HEK293T (cell line): Measurements from ENCODE around the gene TNS2.
A peak's percentile ranks its signal among the peaks of the same experiment; 100 is the strongest.
"Not testable (repeated sequence)": the region's sequence is repeated elsewhere in the genome, so short reads cannot be mapped to it uniquely, and the experiment has no call there.

Source experiments
- CTCF ChIA-PET: fragments of 350-600 bp; formaldehyde crosslinking; extraction: SDS; loops from one replicate; lab custom pipeline; 2021; ENCODE audit warnings: antibody characterized with exemption, inconsistent platforms; lab: Yijun Ruan, JAX
- POLR2A ChIA-PET: fragments of 350-600 bp; formaldehyde crosslinking; extraction: SDS; loops from one replicate; lab custom pipeline; 2020; ENCODE audit warnings: antibody characterized with exemption, inconsistent platforms; lab: Yijun Ruan, JAX
- DNase-seq: peaks from one replicate; pipeline ENCODE4 v3.0.0; 2012; ENCODE audit warnings: mixed read lengths; ENCODE audit errors: extremely low spot score
- ARNT ChIP-seq: fragments of 450-650 bp; IDR thresholded peaks from 2 replicates; pipeline ENCODE4 v1.6.1; 2017; ENCODE audit warnings: mild to moderate bottlenecking
- BHLHE40 ChIP-seq: fragments of 450-650 bp; IDR thresholded peaks from 2 replicates; pipeline ENCODE4 v1.6.1; 2016; ENCODE audit warnings: mild to moderate bottlenecking, moderate library complexity, borderline replicate concordance
- CTBP1 ChIP-seq: fragments of 450-650 bp; IDR thresholded peaks from 2 replicates; pipeline ENCODE4 v1.6.1; 2016; ENCODE audit warnings: borderline replicate concordance
- ELF4 ChIP-seq: fragments of 450-650 bp; IDR thresholded peaks from 2 replicates; pipeline ENCODE4 v1.6.1; 2017; ENCODE audit warnings: antibody characterized with exemption
- FOXA1 ChIP-seq: fragments of 450-650 bp; IDR thresholded peaks from 2 replicates; pipeline ENCODE4 v1.6.1; 2016; ENCODE audit warnings: mild to moderate bottlenecking
- FOXK2 ChIP-seq: fragments of 450-650 bp; IDR thresholded peaks from 2 replicates; pipeline ENCODE4 v1.6.1; 2016; ENCODE audit warnings: mild to moderate bottlenecking
- FOXM1 ChIP-seq: fragments of 450-650 bp; IDR thresholded peaks from 2 replicates; pipeline ENCODE4 v1.6.1; 2017; ENCODE audit warnings: mild to moderate bottlenecking, borderline replicate concordance
- HDGF ChIP-seq: fragments of 450-650 bp; IDR thresholded peaks from 2 replicates; pipeline ENCODE4 v1.6.1; 2017; ENCODE audit warnings: antibody characterized with exemption, borderline replicate concordance
- L3MBTL2 ChIP-seq: fragments of 450-650 bp; conservative IDR thresholded peaks from 2 replicates; pipeline ENCODE4 v1.6.1; 2016; ENCODE audit warnings: mild to moderate bottlenecking
- LEF1 ChIP-seq: fragments of 450-650 bp; IDR thresholded peaks from 2 replicates; pipeline ENCODE4 v1.6.1; 2017; ENCODE audit warnings: mild to moderate bottlenecking, borderline replicate concordance
- NFRKB ChIP-seq: fragments of 450-650 bp; IDR thresholded peaks from 2 replicates; pipeline ENCODE4 v1.6.1; 2016; ENCODE audit warnings: mild to moderate bottlenecking, moderate library complexity
- SP1 ChIP-seq: fragments of 450-650 bp; IDR thresholded peaks from 2 replicates; pipeline ENCODE4 v1.6.1; 2017
- SUZ12 ChIP-seq: fragments of 450-650 bp; IDR thresholded peaks from 2 replicates; pipeline ENCODE4 v1.6.1; 2016; ENCODE audit warnings: mild to moderate bottlenecking
- TARDBP ChIP-seq: fragments of 450-650 bp; IDR thresholded peaks from 2 replicates; pipeline ENCODE4 v1.6.1; 2016
- ZNF384 ChIP-seq: fragments of 450-650 bp; IDR thresholded peaks from 2 replicates; pipeline ENCODE4 v1.6.1; 2016
- TF ChIP-seq, protein P1 (sequence below): fragments of 450-650 bp; IDR thresholded peaks from 2 replicates; pipeline ENCODE4 v1.6.1; 2016

TNS2 gene

DNA sequence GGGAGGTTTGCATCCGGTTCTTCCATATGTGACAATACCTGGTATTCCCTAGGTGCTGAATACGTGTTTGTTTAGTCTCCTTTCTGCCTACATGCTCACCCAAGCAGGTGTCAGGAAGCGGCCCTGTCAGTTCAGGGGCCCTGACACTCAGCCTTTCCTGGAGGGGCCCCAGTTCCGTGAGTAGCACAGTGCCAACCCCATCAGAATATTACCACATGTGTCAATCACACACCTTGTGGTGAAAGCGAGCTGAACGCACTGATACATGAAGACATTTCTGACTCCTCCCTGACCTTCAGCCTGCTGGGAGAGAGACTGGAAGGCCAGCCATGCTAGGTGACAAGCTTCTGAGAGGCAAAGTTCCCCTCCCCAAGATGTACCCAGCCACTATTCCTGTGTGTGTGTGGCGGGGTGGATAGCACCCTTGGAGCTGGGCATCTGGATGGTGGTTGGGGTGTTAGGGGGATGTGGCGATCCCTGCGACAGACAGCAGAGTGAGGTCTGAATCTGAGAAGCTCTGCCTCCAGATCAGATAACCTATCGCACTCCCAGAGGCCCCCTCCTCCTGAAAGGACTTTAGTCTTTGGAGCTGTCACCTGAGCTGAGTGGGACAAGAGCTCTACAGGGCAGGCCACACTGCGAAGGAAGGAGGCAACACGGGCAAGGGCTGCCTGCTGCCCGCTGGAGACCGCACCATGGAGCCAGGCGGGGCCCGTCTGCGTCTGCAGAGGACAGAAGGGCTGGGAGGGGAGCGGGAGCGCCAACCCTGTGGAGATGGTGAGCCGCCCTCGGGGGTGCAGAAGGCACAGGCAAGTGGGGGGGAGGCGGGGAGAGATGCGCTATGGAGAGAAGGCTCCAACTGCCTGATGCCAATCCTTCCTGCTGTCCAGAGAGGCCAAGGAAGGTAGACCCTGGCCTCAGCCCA lies 53.3 kb downstream of the TNS2 start, which contains the start of gene SOAT2:
Gene SOAT2 (plus strand): TSS at position 604 of the 925 bp plus-strand sequence. CDS start 92 bp downstream, at position 696.
- CTCF ChIA-PET = interaction anchor here (0.6 to 1.8 kb wide), 7 partner anchors 22 to 157 kb away, joined by 3 to 12 read pairs (median 4); partner anchors contain the start of gene SPRYD3
- DNase-seq = peak; percentile 4
- TF ChIP-seq SP1 (no peak), LEF1 (no peak), FOXA1 (no peak), HDGF (no peak), ELF4 (no peak), ARNT (no peak), ZNF384 (no peak), L3MBTL2 (no peak)
- POLR2A ChIA-PET = interaction anchor here (1.0 to 2.2 kb wide), 2 partner anchors 22 to 24 kb away, joined by 3 to 12 read pairs; partner anchors contain the start of gene SPRYD3

DNA sequence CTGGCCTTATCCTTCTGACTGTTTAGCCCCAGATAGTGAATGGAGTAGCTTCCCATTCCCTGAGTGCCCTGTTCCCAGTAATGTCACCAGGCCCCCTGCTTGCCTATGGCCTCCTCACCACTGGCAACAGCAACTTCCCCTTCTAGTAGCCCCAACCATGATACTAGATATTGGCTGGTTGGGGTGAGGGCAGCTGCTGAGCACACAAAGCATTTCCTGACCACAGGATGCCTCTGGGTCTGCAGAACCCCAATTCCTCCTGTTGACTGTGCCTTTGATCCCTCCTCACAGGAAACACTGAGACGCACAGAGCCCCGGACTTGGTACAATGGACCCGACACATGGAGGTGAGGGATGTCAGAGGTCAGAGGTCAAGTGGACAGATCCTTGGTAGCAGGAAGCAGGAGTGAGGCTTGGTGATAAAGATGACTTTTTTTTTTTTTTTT lies 54.0 kb downstream of the TNS2 start:
- peak; percentile 4 for DNase-seq
- CTCF ChIA-PET = interaction anchor here (0.6 to 1.8 kb wide), 5 partner anchors 23 to 55 kb away, joined by 3 to 12 read pairs (median 4); no protein-coding TSS in a partner anchor
- POLR2A ChIA-PET = interaction anchor here (2.2 kb wide), 1 partner anchor 25 kb away, joined by 12 read pairs; the partner anchor contains the start of gene SPRYD3

GRCh38 chr12:53105256-53105655 lies 55.4 kb downstream of the TNS2 start:
- CTCF ChIA-PET = no interaction called here
- POLR2A ChIA-PET = no interaction called here

More for the DNA sequence above, 54.0 kb downstream of the TNS2 start:
- TF ChIP-seq NFRKB (no peak), FOXA1 (no peak), ARNT (no peak), BHLHE40 (no peak), FOXM1 (no peak), LEF1 (no peak), SP1 (no peak), HDGF (no peak), ELF4 (no peak), L3MBTL2 (no peak), TARDBP (no peak), SUZ12 (no peak), CTBP1 (no peak), FOXK2 (no peak), ZNF384 (no peak)
- TF ChIP-seq, protein P1, sequence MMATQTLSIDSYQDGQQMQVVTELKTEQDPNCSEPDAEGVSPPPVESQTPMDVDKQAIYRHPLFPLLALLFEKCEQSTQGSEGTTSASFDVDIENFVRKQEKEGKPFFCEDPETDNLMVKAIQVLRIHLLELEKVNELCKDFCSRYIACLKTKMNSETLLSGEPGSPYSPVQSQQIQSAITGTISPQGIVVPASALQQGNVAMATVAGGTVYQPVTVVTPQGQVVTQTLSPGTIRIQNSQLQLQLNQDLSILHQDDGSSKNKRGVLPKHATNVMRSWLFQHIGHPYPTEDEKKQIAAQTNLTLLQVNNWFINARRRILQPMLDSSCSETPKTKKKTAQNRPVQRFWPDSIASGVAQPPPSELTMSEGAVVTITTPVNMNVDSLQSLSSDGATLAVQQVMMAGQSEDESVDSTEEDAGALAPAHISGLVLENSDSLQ = no peak

DNA sequence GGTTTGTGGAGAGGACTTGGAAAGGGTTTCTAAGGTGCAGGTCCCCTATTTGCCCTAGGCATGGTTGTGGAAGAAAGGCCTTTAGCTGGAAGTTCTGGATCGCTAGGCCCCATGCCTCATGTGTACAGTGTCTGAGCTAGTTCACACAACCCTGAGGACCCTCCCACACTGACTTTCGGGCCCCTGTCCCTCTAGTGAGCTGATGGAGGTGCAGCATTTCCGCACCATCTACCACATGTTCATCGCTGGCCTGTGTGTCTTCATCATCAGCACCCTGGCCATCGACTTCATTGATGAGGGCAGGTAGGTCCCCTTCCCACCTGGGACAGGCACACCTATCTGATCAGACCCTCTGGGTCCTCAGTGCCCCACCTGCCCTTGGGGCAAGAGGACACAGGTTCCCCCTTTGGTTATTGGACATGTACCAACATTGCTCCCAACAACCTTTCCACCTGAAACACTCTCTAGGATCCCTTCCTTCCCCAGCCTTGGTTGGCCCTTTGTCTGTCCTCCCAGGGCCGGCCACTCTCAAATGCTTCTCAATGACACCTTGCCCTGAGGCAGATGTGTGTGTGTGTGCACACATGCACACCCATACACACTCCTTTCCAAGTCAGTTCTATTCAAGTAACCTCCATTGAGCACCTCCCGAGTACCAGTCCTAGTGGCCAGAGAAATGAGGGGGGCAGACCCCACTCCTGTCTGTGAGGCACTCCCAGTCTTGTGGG lies 56.0 kb downstream of the TNS2 start:
- POLR2A ChIA-PET = no interaction called here
- TF ChIP-seq ELF4 = no peak
- TF ChIP-seq FOXA1 = no peak
- TF ChIP-seq FOXK2 = no peak
- TF ChIP-seq HDGF = no peak
- TF ChIP-seq ARNT = no peak
- no peak for TF ChIP-seq TARDBP
- no peak for TF ChIP-seq BHLHE40
- TF ChIP-seq, protein P1 = no peak
- no peak for TF ChIP-seq LEF1
- no peak for TF ChIP-seq CTBP1
- no peak for TF ChIP-seq NFRKB
- no peak for TF ChIP-seq ZNF384
- TF ChIP-seq FOXM1 = no peak
- no peak for TF ChIP-seq SP1
- no peak for TF ChIP-seq SUZ12
- TF ChIP-seq L3MBTL2 = no peak
- CTCF ChIA-PET = no interaction called here
- no peak for DNase-seq

More at GRCh38 chr12:53105256-53105655, 55.4 kb downstream of the TNS2 start:
- DNase-seq = no peak
- TF ChIP-seq SP1 = no peak
- TF ChIP-seq HDGF = no peak

DNA sequence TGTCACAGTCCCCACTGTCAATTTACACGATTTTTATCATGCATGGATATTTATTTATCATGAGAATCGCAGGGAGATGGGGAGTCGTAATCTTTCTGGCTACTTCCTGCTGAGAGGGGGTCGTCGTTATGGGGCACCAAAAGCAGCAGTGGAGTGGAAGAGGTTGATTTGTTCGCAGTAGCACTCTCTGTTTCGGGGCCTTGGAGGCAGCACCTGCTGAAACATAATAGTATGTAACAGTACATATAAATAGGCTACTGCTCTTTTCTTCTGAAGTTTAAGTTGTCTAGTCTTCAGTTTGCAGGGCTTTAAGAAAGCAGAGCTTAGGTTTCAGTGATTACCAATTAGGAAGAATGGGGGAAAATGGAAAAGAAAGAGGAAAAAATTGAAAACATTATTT lies 57.3 kb downstream of the TNS2 start:
- no peak for TF ChIP-seq ZNF384
- TF ChIP-seq BHLHE40 = no peak
- no peak for TF ChIP-seq LEF1
- TF ChIP-seq L3MBTL2 = no peak
- no peak for TF ChIP-seq FOXK2
- TF ChIP-seq CTBP1 = no peak
- TF ChIP-seq ELF4 = no peak
- no peak for TF ChIP-seq TARDBP
- TF ChIP-seq SUZ12 = no peak
- TF ChIP-seq FOXM1 = no peak
- TF ChIP-seq, protein P1 = no peak
- TF ChIP-seq SP1 = no peak
- no peak for TF ChIP-seq NFRKB
- TF ChIP-seq FOXA1 = no peak
- CTCF ChIA-PET = no interaction called here
- POLR2A ChIA-PET = no interaction called here
- DNase-seq = no peak

GRCh38 chr12:53112431-53112830 lies 62.6 kb downstream of the TNS2 start:
- CTCF ChIA-PET, DNase-seq, POLR2A ChIA-PET: not testable (repeated sequence)
